NCI-H510A (cell line): ENCODE results near the gene IL1RL2.

ENCODE experiments used
- DNase-seq: peaks from one replicate; lab custom pipeline; 2025; lab: John Stamatoyannopoulos, UW

Gene IL1RL2

GRCh38 chr2:102238778-102239177, 52.0 kb downstream of the IL1RL2 start:
- no peak for DNase-seq

GRCh38 chr2:102239344-102239743, 52.5 kb downstream of the IL1RL2 start:
- DNase-seq = no peak

- peak; percentile 55 for DNase-seq
These were observed 54.0 kb downstream of the IL1RL2 start for GRCh38 chr2:102240640-102241370.

GRCh38 chr2:102241616-102242305, 54.9 kb downstream of the IL1RL2 start:
- DNase-seq = no peak

GRCh38 chr2:102245266-102246151, 58.7 kb downstream of the IL1RL2 start:
- DNase-seq = no peak

GRCh38 chr2:102250278-102250821, 63.5 kb downstream of the IL1RL2 start:
- DNase-seq = no peak

- DNase-seq = no peak
These were observed 64.4 kb downstream of the IL1RL2 start for GRCh38 chr2:102251042-102251848.

GRCh38 chr2:102251849-102252203, 65.0 kb downstream of the IL1RL2 start:
- DNase-seq = no peak

- DNase-seq = no peak
These were observed 65.4 kb downstream of the IL1RL2 start for GRCh38 chr2:102252236-102252635.

GRCh38 chr2:102253140-102253752, 66.4 kb downstream of the IL1RL2 start:
- no peak for DNase-seq

GRCh38 chr2:102253753-102254150, 66.9 kb downstream of the IL1RL2 start:
- no peak for DNase-seq

- DNase-seq = no peak
These were observed 69.5 kb downstream of the IL1RL2 start for GRCh38 chr2:102256276-102256675.

GRCh38 chr2:102256874-102257462, 70.1 kb downstream of the IL1RL2 start:
- no peak for DNase-seq

GRCh38 chr2:102258025-102258385, 71.2 kb downstream of the IL1RL2 start:
- peak; percentile 41 for DNase-seq

GRCh38 chr2:102258386-102259074, 71.7 kb downstream of the IL1RL2 start:
- DNase-seq = no peak

- no peak for DNase-seq
These were observed 74.8 kb downstream of the IL1RL2 start for GRCh38 chr2:102261467-102262135.

- no peak for DNase-seq
These were observed 75.7 kb downstream of the IL1RL2 start for GRCh38 chr2:102262216-102263129.

- DNase-seq = no peak
These were observed 78.1 kb downstream of the IL1RL2 start for GRCh38 chr2:102264952-102265351.

GRCh38 chr2:102266204-102266603, 79.4 kb downstream of the IL1RL2 start:
- no peak for DNase-seq
